Measurements from ENCODE around the gene ACAN.
A peak's percentile ranks its signal among the peaks of the same experiment; 100 is the strongest.

ACAN gene

DNA sequence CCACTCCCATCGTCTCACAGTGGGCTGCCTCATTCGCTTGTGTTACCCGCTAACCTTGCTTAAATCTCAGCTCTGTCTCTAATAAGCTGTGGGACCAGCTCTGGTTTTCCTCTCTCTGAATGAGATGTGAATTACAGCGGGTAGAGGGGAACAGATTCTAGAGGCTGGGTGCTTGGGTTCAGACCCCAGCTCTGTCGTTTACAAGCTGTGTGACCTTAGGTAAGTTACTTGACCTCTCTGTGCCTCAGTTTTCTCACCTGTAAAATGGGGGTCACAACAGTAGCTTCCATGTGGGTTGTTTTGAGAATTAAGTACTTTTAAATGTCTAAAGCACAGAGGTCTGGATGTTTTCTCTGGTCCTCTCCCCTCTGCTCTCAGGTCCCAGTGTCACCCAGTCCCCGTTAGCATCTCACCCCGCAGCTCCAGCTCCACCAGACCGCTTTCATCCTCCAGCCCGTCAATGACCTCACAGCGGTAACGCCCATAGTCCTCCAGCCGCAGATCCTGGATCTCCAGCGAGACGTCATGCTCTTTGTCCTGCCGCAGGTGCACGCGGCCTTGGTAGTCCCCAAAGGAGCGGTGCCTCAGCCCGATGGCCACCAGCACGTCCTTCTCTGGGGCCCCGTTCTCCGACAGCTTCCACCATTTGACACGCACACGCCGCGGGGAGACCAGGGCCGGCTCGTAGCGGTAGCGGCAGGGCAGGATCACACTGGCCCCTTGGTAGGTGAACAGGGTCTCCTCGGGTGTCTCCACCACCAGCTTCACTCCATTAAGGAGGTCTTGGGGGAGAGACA, 77.9 kb downstream of the ACAN start:
- no peak for DNase-seq

DNA sequence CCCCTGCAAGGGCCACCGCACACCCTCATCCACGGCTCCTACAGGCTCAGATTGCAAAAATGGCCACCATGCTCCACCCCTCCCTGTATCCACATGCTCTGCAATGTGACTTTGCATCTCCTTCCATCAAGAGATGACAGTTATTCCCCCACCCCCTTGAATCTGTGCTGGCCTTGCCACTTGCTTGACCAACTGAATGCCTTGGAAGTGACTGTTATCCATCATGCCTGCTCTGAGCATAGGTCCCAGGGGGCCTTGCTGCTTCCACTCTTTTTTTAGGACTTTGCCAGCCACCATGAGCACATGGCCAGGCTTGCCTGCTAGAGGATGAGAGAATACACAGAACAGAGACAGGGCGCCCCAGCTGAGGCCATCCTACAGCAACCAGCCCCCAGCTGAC, 78.5 kb downstream of the ACAN start:
- no peak for DNase-seq

DNA sequence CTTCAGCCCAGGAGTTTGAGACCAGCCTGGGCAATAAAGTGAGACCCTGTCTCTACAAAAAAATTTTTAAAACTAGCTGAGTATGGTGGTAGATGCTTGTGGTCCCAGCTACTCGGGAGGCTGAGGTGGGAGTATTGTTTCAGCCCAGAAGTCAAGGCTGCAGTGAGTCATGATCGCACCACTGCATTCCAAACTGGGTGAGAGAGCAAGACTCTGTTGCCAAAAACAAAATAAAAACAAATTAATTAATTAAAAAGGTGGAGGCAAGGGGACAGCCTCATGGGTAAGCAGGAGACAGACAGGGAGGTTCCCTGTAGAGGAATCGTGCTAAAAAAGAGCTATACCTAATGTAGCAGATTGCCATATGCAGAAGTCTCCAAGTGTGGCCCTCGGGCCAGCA, 79.5 kb downstream of the ACAN start:
- DNase-seq, result no peak

DNA sequence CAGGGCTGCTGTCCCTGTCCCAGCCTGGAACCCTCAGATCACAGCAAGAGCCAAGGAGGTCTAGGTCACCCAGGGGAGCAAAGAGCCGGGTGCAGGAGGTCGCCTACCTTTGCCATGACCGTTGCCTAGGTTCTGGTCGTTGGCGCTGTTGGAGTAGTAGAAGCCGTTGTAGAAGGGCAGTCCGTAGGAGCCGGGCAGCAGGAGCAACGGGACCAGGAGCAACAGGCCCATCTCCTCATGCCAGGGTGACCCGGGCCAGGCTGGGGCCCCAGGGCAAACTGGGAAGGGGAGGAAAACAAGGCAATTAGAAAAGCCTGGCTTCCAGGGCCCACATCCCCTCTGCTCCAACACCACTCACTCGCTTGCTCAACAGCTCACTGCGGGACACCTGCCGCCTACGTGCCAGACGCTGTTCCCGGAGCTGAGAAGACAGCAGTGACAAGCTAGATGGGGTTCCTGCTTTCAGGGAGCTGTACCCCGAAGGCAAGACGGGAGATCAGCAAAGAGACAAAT, 83.9 kb downstream of the ACAN start:
- DNase-seq, result no peak

DNA sequence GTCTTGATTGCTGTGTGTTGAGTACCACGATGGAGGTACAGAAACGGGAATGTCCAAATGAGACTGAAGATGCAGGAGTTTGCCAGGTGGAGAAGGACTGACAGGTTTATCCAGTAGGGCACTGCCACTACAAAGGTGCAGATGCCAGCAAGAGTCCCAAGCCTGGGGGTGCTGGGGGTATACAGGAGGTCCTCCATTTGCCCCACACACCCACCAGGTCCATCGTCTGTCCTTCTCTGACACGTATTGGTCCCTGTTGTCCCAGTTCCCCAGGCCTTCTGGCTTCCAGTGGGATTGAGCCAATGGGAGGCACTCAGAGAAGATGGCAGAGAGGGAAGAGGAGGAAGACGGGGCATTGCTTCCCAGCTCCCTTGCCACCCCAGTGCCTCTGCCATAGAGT, 85.5 kb downstream of the ACAN start:
- DNase-seq, result no peak

DNA sequence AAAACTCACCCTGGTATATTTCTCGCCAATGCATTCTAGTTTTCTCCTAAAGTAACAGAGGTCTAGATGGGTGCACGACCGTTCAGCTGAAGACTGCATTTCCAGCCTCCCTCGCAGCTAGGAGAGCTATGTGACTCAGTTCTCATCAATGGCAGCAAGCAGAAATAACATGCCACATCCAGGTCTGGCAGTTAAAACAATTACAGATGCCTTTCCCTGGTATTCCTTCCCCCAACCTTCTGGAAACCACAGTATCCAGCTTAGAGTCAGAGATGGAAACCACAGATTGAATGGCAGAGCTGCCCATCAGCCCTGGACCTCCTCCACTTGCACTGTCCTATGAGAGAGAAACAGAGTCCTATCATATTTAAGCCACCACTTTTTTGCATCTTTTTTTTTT, 87.3 kb downstream of the ACAN start:
- no peak for DNase-seq

DNA sequence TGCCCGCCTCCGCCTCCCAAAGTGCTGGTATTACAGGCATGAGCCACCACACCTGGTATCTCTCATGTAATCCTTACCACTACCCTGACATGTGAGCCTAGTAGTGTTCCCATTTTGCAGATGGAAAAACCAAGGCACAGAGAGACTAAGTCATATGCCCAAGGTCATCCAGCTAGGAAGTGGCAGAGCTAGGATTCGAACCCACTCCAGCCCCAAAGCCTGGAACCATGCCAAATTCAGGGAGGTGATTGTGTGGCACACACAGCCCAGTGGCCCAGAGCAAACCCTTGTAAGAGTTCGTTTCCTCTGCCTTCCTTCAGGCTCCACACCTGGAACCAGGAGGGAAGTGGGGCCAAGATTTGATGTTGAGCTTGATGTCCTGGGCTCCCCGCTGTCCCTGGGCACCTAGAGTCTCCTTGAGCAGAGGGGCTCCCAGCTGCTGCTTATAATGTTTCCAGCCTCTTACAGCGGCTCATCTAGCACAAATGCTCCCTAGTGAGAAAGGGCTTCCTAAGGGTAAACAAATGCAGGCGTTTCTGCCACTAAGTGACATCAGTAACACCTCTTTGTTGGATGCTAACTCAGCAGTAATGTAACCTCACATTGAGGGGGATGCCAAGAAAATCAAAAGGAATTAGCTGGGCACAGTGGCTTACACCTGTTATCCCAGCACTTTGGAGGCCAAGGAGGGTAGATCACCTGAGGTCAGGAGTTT, 88.5 kb downstream of the ACAN start:
- no peak for DNase-seq

DNA sequence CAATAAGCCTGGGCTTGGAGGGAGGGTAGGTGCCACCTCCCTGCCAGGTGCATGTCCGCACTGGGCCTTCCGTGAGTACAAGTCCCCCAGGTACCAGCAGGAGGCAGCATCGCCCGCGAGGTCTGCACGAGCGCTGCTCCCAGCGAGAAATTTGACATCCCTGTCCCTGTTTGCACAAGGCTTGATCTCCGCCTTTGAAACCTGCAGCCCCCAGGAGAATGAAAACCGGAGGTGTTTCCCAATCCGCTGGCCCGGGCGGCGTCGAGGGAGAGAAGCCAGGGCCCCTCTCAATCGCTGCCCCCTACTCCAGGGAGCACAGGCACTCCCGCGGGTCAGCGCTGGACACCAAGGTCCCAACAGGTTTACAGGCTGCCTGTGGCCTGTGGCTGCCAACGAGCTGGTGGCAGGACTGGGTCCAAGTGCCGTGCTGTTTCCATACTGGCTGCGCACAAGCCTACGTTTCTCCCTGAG, 91.1 kb downstream of the ACAN start:
- DNase-seq, result peak; percentile 67 to 87 (median 81)

DNA sequence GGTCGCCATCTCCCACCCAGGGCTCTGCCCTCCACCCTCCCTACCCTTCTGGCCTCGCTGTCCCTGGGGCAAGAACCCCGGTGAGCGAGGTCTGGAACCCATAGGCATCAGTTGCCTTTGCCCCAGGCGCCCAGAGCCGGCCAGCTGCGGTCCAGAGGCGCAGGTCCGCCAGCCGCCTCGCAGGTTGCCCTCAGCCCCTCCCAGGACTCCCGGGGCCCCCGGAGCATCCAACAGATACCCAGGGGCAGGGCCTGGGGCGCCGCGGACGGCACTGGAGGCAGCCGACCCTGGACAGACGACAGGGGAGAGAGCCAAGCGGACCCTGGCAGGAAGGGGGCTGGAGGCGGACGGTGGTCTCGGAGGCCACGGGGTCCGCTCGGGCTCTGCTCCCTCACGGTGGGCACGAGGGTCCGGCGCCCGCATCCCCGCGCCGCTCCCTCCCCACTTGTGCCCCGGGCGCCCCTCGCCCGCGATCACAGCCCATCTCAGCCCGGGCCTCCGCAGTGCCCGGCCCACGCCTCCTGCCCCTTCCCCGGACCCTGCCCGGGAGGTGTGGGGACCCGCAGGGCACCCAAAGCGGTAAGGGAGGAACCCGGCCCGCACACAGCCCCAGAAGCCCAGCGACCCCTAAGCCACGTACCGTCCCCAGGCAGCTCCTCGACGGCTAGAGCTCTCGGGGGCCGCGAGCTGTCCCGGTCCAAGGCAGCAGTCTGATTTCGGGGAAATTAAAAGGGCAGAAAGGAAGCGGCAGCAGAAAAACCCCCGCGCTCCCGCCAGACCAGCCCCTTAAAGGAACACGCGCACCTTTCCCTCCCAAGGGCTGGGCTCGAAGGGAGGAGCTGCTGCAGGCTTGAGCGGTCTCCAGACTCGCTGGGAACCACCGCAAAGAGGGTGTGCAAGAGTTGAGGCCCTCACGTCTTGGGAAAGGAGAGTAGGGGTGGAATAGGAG, 91.9 kb downstream of the ACAN start, which contains the start of gene HAPLN3:
TSS of gene HAPLN3 (minus strand) at position 726 of the 949 bp plus-strand sequence. CDS start 8,246 bp downstream, outside the sequence.
- DNase-seq, result peak; percentile 15 to 48 (median 30)

DNA sequence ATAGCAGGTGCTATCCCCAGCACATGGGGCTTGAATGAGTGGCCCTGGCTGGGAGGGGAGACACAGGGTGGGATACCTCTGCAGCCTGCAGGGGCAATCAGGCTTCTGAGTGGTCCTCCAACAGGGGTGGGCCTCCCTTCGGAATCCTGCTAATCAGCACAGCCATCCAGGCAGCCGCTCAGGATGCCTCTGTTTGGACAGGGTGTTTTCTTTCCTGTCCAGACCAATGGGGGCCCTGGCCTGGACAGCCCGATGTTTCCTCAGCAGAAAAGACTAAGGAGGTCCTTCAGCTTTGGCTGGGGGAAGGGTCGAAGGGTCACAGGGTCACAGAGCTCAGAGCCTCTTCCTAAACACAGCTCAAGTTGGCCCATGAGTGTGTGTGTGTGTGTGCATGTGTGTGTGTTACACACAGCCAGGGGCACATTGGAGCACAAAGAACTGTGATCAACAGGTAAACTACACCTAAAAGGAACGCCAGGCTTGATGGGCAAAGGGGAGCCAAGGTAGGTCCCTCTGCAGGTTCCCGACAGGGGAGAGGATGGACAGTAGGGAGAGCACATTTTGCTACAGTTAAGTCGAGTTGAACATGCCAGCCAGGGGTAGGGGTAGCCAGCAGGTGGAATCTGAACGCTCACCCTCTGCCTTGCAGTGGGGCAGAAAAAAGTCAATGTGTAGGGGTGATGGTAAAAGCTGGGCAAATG, 93.2 kb downstream of the ACAN start:
- peak in 2 of 6 experiments; percentile 33 to 58 for DNase-seq

- peak in 1 of 6 experiments; percentile 76 for DNase-seq
These were observed 93.9 kb downstream of the ACAN start for GRCh38 chr15:88897142-88897455.

GRCh38 chr15:88897456-88898194, 94.4 kb downstream of the ACAN start:
- peak in 5 of 6 experiments; percentile 67 to 78 (median 77) for DNase-seq

- DNase-seq, result no peak
These were observed 95.5 kb downstream of the ACAN start for GRCh38 chr15:88898736-88899135.

DNA sequence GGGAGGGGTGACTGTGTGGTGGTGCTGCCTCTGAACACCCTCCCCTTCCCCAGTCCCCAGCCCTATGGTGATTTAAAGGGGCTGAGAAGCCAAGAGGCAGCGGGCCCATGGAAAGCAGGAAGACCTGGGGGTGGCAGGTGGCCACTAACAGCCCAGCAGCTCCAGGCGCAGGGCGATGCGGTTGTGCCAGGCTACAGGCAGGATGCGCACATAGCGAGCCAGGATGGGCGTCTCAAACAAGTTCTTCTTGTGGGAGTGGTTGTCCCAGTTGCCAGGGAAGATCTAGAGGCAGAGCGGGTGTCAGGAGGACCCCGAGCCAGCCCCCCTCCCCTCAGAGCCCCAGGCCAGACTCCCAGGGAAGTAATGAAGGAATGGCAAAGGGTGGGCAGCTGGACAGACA, 96.0 kb downstream of the ACAN start:
- DNase-seq, result no peak

- no peak for DNase-seq
These were observed 97.2 kb downstream of the ACAN start for GRCh38 chr15:88900309-88900981.

DNA sequence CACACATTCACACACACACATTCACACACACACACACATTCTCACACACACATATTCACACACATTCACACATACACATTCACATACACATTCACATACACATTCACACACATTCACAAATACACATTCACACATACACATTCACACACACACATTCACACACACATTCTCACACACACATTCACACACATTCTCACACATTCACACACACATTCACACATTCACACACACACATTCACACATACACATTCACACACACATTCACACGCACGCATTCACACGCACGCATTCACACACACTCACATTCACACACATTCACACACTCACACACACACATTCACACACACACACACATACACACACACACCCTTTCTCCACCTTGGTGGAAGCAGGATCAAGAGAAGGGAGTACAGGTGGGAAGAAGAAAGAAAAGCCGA, 97.8 kb downstream of the ACAN start:
- no peak for DNase-seq

- DNase-seq, result no peak
These were observed 98.4 kb downstream of the ACAN start for GRCh38 chr15:88901508-88902220.

GRCh38 chr15:88902221-88902835, 99.1 kb downstream of the ACAN start:
- DNase-seq, result no peak

DNA sequence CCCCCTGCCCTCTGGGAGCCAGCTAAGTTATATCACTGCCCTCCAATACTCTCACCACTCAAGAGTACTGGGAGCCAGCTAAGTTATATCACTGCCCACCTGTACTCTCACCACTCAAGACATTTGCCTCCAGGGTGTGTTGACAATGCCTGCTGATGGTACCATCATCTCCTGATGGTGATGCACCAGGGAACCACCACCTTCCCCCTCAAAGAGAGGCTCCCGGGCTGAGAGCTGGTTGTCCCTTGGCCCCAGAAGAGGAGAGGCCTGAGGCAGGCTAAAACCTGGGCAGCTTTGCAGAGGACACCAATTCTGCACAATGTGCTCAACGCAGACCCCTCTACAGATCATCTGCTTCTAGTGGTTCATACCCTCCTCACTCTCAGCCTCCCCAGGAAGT, 99.6 kb downstream of the ACAN start:
- no peak for DNase-seq

DNA sequence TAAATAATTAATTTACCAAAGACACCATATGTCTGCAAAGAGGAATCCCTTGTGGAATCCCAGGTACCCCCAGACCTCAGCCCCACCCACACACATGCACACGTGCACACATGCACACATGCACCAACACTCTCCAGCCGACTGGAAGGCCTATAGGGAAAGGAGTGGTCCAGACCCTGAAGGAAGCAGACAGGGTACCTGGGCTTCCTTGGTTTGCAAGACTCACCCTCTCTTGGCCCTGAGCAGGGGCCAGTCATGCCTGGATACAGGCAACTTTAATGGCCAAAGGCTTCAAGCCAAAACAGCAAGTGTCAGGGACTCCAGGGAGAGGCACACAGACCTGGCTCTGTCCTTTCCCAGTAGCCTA, 101.0 kb downstream of the ACAN start:
- DNase-seq, result no peak
